Activated T-helper 1 cell treated with anti-CD3 and anti-CD28 coated beads, Interleukin-12 subunit alpha, Interleukin-12 subunit beta, Interleukin-2, Interleukin-4 antibody, amounts not matched to agents 30 ng/mL and 10 ng/mL and 1 ng/mL, durations not matched to agents 14 hours and 24 hours and 36 hours (primary cell): Measurements from ENCODE around the gene CFAP20. TPM values are rescaled to one million over a fixed set of nuclear protein-coding genes. Genes with fewer than 3 reads are reported as not detected.

ENCODE experiments used
- DNase-seq: peaks from one replicate; pipeline ENCODE4 v3.0.0; 2021; ENCODE audit warnings: low spot score
- H3K27ac Mint-ChIP-seq: one replicate; pipeline ENCODE4 v1.8.0; 2021; ENCODE audit warnings: mild to moderate bottlenecking, mixed read lengths
- H3K27me3 Mint-ChIP-seq: one replicate; pipeline ENCODE4 v1.8.0; 2022; ENCODE audit warnings: mild to moderate bottlenecking, moderate library complexity, mixed read lengths; ENCODE audit not compliant: insufficient read depth
- H3K36me3 Mint-ChIP-seq: one replicate; pipeline ENCODE4 v1.8.0; 2021; ENCODE audit warnings: low read depth, mixed read lengths
- H3K4me1 Mint-ChIP-seq: one replicate; pipeline ENCODE4 v1.8.0; 2021; ENCODE audit warnings: low read depth, mixed read lengths
- H3K4me3 Mint-ChIP-seq: one replicate; pipeline ENCODE4 v1.8.0; 2021; ENCODE audit warnings: mild to moderate bottlenecking, moderate library complexity, mixed read lengths
- H3K9me3 Mint-ChIP-seq: one replicate; pipeline ENCODE4 v1.8.0; 2021; ENCODE audit warnings: mixed read lengths
- intact Hi-C: fragments of 100-400 bp; cut with micrococcal nuclease; formaldehyde crosslinking; loops from one replicate; pipeline ENCODE4 v1.15.1; 2024
- total RNA-seq: library from RNA; stranded (reverse); gene quantifications from 2 replicates; pipeline ENCODE4 v1.2.3, GENCODE V29; 2022

The CFAP20 gene
- total RNA-seq, 1 donor from 2014 or later: 64.9 TPM

GRCh38 chr16:58121132-58121531 is 8.0 kb downstream of the CFAP20 start:
- no peak overlapping the region for H3K27ac Mint-ChIP-seq
- no peaks in the 10 kb centered on the region for H3K9me3 Mint-ChIP-seq
- H3K36me3 Mint-ChIP-seq: no peaks in the 10 kb centered on the region
- H3K27me3 Mint-ChIP-seq: no peaks in the 10 kb centered on the region
- H3K4me1 Mint-ChIP-seq: peaks cover 32% of the 10 kb centered on the region
- DNase-seq: no peak
- no peak overlapping the region for H3K4me3 Mint-ChIP-seq
- intact Hi-C loops: loop anchor here (10.0 kb wide), 1 partner anchor 1186 kb away; the partner anchor contains the start of gene HERPUD1

DNA sequence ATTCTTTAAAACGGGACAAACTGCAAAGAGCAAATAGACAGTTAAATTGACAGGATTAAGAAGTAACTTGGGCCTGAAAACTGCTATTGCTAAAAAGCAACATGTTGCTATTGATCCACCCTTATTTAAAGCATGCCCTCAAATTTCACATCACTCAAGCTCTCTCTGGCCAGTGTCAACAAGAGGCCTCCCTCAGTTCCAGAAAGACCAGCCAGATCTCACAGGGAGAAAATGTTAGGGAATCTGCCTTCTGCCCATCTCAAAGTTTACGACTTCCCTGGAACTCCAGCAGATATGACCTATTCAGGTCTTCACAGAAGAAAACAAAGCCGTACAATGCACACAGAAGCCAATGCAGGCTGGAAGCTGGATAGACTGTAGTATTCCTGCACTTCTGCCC is 8.9 kb downstream of the CFAP20 start:
- Mint-ChIP-seq H3K9me3 (no peaks in the 10 kb centered on the region), H3K27ac (no peak overlapping the region), H3K36me3 (peaks cover 4% of the 10 kb centered on the region), H3K4me3 (no peak overlapping the region), H3K4me1 (peaks cover 26% of the 10 kb centered on the region), H3K27me3 (no peaks in the 10 kb centered on the region)
- intact Hi-C loops: loop anchor here (10.0 kb wide), 1 partner anchor 1185 kb away; the partner anchor contains the start of gene HERPUD1
- DNase-seq: no peak

GRCh38 chr16:58119509-58119845 is 9.7 kb downstream of the CFAP20 start:
- Mint-ChIP-seq H3K27me3 (no peaks in the 10 kb centered on the region), H3K4me3 (no peak overlapping the region), H3K4me1 (peaks cover 25% of the 10 kb centered on the region), H3K9me3 (no peaks in the 10 kb centered on the region), H3K27ac (no peak overlapping the region), H3K36me3 (peaks cover 12% of the 10 kb centered on the region)
- intact Hi-C loops: no loop called here
- no peak for DNase-seq

DNA sequence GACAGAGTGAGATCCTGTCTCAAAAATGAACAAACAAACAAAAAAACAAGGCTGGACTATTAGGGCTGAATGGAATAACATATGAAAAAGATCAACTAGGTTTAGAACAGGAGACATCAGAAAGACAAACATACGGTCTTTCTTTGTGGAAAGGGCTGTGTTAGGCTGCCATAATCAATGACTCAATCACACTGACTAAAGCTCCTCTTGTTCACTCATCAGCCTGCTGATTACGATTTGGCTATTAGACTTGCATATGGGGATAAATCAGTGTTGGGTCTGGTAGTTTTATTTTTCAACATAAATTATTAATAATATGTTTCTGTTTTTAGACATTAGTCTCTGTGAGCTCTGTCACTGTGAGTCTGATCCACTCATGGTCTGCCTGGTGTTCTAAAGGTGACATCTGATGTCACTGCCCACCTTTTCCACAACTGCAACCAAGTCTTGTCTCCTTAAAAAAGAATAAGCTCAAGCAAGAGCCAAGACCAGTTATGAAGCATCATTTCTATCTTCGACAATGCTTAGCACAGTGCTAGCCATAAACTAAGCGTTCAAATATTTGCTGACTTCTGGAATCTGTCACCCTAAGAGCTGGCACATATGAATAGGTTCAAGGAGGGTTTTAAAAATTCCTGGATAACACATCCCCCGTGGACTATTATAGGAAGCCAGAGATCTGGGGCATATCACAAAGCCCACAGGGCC is 10.2 kb downstream of the CFAP20 start:
- H3K4me1 Mint-ChIP-seq: peaks cover 20% of the 10 kb centered on the region
- DNase-seq: no peak
- no peak overlapping the region for H3K27ac Mint-ChIP-seq
- H3K4me3 Mint-ChIP-seq: no peak overlapping the region
- H3K36me3 Mint-ChIP-seq: peaks cover 13% of the 10 kb centered on the region
- no peaks in the 10 kb centered on the region for H3K9me3 Mint-ChIP-seq
- intact Hi-C loops: no loop called here
- no peaks in the 10 kb centered on the region for H3K27me3 Mint-ChIP-seq

GRCh38 chr16:58116529-58116928 is 12.7 kb downstream of the CFAP20 start:
- Mint-ChIP-seq H3K27ac (no peak overlapping the region), H3K27me3 (no peaks in the 10 kb centered on the region), H3K36me3 (peaks cover 19% of the 10 kb centered on the region), H3K4me1 (peaks cover 6% of the 10 kb centered on the region), H3K4me3 (no peak overlapping the region), H3K9me3 (no peaks in the 10 kb centered on the region)
- no peak for DNase-seq
- intact Hi-C loops: no loop called here

DNA sequence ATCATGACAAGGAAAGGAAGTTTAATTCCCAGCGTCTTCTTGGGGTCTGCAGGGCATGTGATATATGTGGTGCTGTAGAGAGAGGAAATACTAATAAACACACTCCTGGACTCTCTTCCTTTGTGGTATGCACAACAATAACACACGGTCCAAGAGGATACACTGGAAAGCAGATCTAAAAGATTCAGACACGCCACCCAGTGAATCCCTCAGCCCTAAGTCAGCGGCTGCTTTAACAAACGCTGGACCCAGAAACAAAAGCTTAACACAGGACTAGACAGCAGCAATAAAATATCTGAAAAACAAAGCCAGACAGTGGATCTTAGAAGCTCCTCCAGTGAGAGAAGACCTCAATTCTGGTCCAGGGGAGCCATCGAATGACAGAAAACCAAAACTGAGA is 13.1 kb downstream of the CFAP20 start:
- H3K4me3 Mint-ChIP-seq: no peak overlapping the region
- no peaks in the 10 kb centered on the region for H3K9me3 Mint-ChIP-seq
- intact Hi-C loops: no loop called here
- no peaks in the 10 kb centered on the region for H3K27me3 Mint-ChIP-seq
- peaks cover 6% of the 10 kb centered on the region for H3K4me1 Mint-ChIP-seq
- H3K27ac Mint-ChIP-seq: no peak overlapping the region
- no peak for DNase-seq
- H3K36me3 Mint-ChIP-seq: peaks cover 19% of the 10 kb centered on the region

DNA sequence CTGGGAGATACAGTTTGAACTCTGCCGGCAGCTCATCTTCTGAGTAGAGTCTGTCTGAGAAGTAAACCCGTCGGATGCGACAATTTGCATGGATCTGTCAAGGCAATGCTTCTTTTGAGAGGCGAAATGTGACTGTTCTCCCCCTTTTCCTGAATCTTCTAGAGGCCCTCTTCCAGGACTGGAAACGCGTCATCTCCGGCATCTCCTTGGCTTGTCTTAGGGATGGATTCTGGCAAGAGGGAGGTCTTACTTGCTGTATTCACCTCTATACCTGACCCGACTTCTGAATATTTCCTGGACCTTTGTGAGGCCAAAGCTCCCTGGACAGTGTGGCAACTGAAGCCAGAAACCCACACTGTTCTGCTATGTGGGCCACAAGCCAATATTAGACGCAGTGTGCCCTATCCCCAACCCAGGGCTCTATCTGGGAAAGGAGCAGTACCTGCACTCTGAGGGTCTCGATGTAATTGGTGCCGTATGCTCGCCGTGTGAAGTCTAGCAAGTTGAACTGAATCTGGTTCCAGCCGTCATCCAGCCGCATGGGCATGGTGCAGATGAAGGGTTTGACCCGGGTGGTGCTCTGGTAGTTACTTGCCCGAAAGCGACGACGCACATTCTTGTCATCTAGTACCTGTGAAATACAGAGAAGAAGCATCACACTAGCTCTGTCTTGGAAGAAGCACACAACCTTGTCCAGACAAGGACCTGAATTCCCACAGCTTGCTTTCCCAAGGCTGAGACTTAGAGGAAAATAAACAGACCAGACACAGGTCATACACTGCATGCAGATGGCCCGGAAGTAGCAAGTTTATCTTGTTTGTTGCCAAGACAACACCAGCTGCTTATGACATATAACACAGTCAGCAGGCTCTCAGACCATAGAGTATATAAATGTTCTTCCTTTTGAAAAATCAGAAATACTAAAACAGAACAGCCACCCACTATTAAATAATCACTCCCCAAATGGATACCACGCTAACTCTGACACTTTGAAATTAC is 14.1 kb downstream of the CFAP20 start:
- Mint-ChIP-seq H3K9me3 (no peaks in the 10 kb centered on the region), H3K4me3 (no peak overlapping the region), H3K27me3 (no peaks in the 10 kb centered on the region), H3K36me3 (peaks cover 19% of the 10 kb centered on the region), H3K27ac (no peak overlapping the region), H3K4me1 (peaks cover 6% of the 10 kb centered on the region)
- intact Hi-C loops: no loop called here
- no peak for DNase-seq

DNA sequence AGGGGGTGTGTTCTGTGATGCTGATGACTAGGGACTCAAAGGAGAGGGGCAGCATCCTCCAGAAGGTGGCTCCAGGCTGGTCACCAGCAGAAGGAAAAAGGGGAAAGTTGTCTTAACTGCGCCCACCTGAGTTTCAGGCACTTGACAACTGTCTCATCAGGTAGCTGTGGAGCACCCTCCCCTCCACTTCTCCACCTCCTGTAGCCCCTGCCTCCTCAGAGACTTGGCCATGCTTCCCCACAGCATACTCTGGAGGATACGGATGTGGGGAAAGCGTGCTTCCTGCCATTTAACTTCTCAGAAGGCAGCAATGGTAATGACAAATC is 17.9 kb downstream of the CFAP20 start:
- intact Hi-C loops: no loop called here
- no peak overlapping the region for H3K27ac Mint-ChIP-seq
- no peak for DNase-seq
- no peaks in the 10 kb centered on the region for H3K4me1 Mint-ChIP-seq
- H3K27me3 Mint-ChIP-seq: peaks cover under 1% of the 10 kb centered on the region
- no peak overlapping the region for H3K4me3 Mint-ChIP-seq
- H3K36me3 Mint-ChIP-seq: peaks cover 19% of the 10 kb centered on the region
- H3K9me3 Mint-ChIP-seq: no peaks in the 10 kb centered on the region

- no peak for DNase-seq
- Mint-ChIP-seq H3K4me1 (peaks cover 2% of the 10 kb centered on the region), H3K36me3 (peaks cover 19% of the 10 kb centered on the region), H3K27ac (no peak overlapping the region), H3K27me3 (peaks cover 1% of the 10 kb centered on the region), H3K9me3 (no peaks in the 10 kb centered on the region), H3K4me3 (no peak overlapping the region)
- intact Hi-C loops: no loop called here
These were observed 18.4 kb downstream of the CFAP20 start for GRCh38 chr16:58110571-58111301.

DNA sequence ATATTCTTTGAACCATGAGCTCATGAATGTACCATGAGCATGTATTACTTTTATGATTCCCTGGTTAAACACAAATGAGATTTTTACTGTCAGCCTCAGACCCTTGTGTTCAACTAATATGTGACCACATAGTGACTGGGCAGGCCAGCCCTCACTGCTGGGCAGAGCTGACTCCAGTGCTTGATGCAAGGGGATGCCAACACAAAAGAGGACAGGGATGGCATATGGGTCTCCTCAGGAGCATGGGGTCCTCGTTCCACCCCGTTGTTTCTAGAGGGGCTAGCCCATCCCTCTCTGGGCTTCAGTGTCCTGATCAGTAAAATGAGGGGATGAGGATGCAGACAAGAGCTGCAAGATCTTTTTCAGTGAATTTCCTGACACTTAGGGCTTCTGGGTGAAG is 19.3 kb downstream of the CFAP20 start:
- Mint-ChIP-seq H3K27me3 (peaks cover 1% of the 10 kb centered on the region), H3K27ac (no peak overlapping the region), H3K4me1 (peaks cover 8% of the 10 kb centered on the region), H3K4me3 (no peak overlapping the region), H3K9me3 (no peaks in the 10 kb centered on the region), H3K36me3 (peaks cover 11% of the 10 kb centered on the region)
- intact Hi-C loops: no loop called here
- DNase-seq: no peak

DNA sequence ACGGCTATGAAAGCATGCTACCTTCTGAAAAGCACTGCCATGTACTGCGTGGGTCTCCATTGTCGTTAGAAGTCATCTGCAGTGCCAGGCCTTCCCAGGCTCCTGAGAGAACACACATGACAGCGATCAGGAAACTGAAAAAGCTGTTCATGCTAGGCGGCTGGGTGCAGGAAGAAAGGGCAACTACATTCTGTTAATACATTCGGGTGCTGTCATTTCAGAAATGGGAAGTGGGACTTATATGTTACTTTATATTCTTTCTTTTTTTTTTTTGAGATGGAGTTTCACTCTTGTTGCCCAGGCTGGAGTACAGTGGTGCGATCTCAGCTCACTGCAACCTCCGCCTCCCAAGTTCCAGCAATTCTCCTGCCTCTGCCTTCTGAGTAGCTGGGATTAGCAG is 19.9 kb downstream of the CFAP20 start:
- intact Hi-C loops: no loop called here
- Mint-ChIP-seq H3K9me3 (no peaks in the 10 kb centered on the region), H3K27me3 (peaks cover 1% of the 10 kb centered on the region), H3K4me3 (no peak overlapping the region), H3K27ac (no peak overlapping the region), H3K36me3 (peaks cover 7% of the 10 kb centered on the region), H3K4me1 (peaks cover 8% of the 10 kb centered on the region)
- DNase-seq: no peak

- DNase-seq: no peak
- Mint-ChIP-seq H3K4me3 (no peak overlapping the region), H3K27ac (no peak overlapping the region), H3K36me3 (peaks cover 2% of the 10 kb centered on the region), H3K4me1 (peaks cover 8% of the 10 kb centered on the region), H3K27me3 (peaks cover 1% of the 10 kb centered on the region), H3K9me3 (no peaks in the 10 kb centered on the region)
- intact Hi-C loops: no loop called here
These were observed 21.5 kb downstream of the CFAP20 start for GRCh38 chr16:58107709-58108108.

- Mint-ChIP-seq H3K27ac (no peak overlapping the region), H3K27me3 (peaks cover 1% of the 10 kb centered on the region), H3K4me1 (peaks cover 8% of the 10 kb centered on the region), H3K4me3 (no peak overlapping the region), H3K9me3 (no peaks in the 10 kb centered on the region), H3K36me3 (peaks cover 2% of the 10 kb centered on the region)
- no peak for DNase-seq
- intact Hi-C loops: no loop called here
These were observed 22.0 kb downstream of the CFAP20 start for GRCh38 chr16:58107228-58107627.
